CD4-positive, alpha-beta T cell treated with Interleukin-1 beta for 1 hour (primary cell): ENCODE data around the gene SOX8.

Experiments
- DNase-seq, 2 donors: peaks; one replicate each; pipeline ENCODE4 v3.0.0-alpha.2; 2020 to 2022

SOX8 gene

GRCh38 chr16:974611-975261 is 6.8 kb upstream of the SOX8 start:
- DNase-seq = no peak

GRCh38 chr16:975291-975690 is 6.3 kb upstream of the SOX8 start:
- DNase-seq = no peak

GRCh38 chr16:976389-976931 is 5.1 kb upstream of the SOX8 start:
- peak; percentile 17 to 20 for DNase-seq

- DNase-seq = no peak
Measured at GRCh38 chr16:977081-977701, 4.4 kb upstream of the SOX8 start.

GRCh38 chr16:977896-978295 is 3.7 kb upstream of the SOX8 start:
- no peak for DNase-seq

- no peak for DNase-seq
Measured at GRCh38 chr16:978403-978802, 3.2 kb upstream of the SOX8 start.

- DNase-seq = no peak
Measured at GRCh38 chr16:979147-979546, 2.4 kb upstream of the SOX8 start.

GRCh38 chr16:979859-980594 is 1.5 kb upstream of the SOX8 start:
- no peak for DNase-seq

GRCh38 chr16:980595-980854 is 1.0 kb upstream of the SOX8 start:
- no peak for DNase-seq

- DNase-seq = peak in 1 of 2 donors; percentile 14
Measured at GRCh38 chr16:982145-983043, 824 bp downstream of the SOX8 start.

- DNase-seq = no peak
Measured at GRCh38 chr16:983044-984030, 1.8 kb downstream of the SOX8 start.

- no peak for DNase-seq
Measured at GRCh38 chr16:984121-984694, 2.6 kb downstream of the SOX8 start.

GRCh38 chr16:984736-985636 is 3.4 kb downstream of the SOX8 start:
- no peak for DNase-seq

- DNase-seq = no peak
Measured at GRCh38 chr16:985646-986400, 4.3 kb downstream of the SOX8 start.

- no peak for DNase-seq
Measured at GRCh38 chr16:986411-986810, 4.8 kb downstream of the SOX8 start.

- no peak for DNase-seq
Measured at GRCh38 chr16:986925-987582, 5.5 kb downstream of the SOX8 start.

- DNase-seq = no peak
Measured at GRCh38 chr16:987906-988305, 6.3 kb downstream of the SOX8 start.

GRCh38 chr16:988471-989353 is 7.1 kb downstream of the SOX8 start:
- DNase-seq = no peak
